ENCODE measurements around the gene ZFYVE1.
A peak's percentile ranks its signal among the peaks of the same experiment; 100 is the strongest.
"Not testable (repeated sequence)": the region's sequence is repeated elsewhere in the genome, so short reads cannot be mapped to it uniquely, and the experiment has no call there.

The ZFYVE1 gene

GRCh38 chr14:72970824-72971434 lies 56.0 kb downstream of the ZFYVE1 start:
- Histone ChIP-seq H3K9me3 (ENCODE audit: control insufficient read depth, low read length) (no peaks in the 10 kb centered on the region), H3K27me3 (replicated peaks; ENCODE audit: control insufficient read depth, insufficient read depth, low read length) (no peaks in the 10 kb centered on the region), H3K36me3 (ENCODE audit: control insufficient read depth, insufficient read depth, low read length, severe bottlenecking) (peaks cover 76% of the 10 kb centered on the region), H3K4me3 (ENCODE audit: low read length) (no peak overlapping the region), H3K9ac (ENCODE audit: low read length) (no peak overlapping the region), H3K4me1 (ENCODE audit: control insufficient read depth, insufficient read depth, low read length) (no peaks in the 10 kb centered on the region)
- DNase-seq (ENCODE audit: low read depth) = no peak

- no peak overlapping the region for H3K4me3 ChIP-seq (ENCODE audit: low read length)
- DNase-seq (ENCODE audit: low read depth) = no peak
- no peaks in the 10 kb centered on the region for H3K27me3 ChIP-seq (replicated peaks; ENCODE audit: control insufficient read depth, insufficient read depth, low read length)
- peaks cover 68% of the 10 kb centered on the region for H3K36me3 ChIP-seq (ENCODE audit: control insufficient read depth, insufficient read depth, low read length, severe bottlenecking)
- H3K9ac ChIP-seq (ENCODE audit: low read length) = no peak overlapping the region
- no peaks in the 10 kb centered on the region for H3K4me1 ChIP-seq (ENCODE audit: control insufficient read depth, insufficient read depth, low read length)
- no peaks in the 10 kb centered on the region for H3K9me3 ChIP-seq (ENCODE audit: control insufficient read depth, low read length)
These were observed 56.8 kb downstream of the ZFYVE1 start for GRCh38 chr14:72970058-72970630.

DNA sequence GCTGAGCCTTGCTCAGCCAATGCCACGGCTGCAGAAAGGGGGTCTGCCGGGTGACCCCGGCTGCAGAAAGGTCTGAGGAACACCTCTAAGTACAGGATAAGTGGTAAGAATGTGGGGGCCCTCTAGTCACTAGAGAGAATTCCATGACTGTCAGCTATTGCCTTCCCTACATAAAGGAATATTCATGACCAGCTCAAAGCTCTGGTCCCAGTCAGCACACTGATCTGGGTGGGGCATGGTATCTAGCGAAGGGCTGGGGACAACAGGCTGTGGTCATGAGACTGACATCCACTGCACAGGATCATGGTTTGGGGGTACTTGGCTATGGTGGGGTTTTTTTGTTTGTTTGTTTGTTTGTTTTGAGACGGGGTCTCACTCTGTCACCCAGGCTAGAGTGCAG lies 58.6 kb downstream of the ZFYVE1 start:
- H3K27me3 ChIP-seq (replicated peaks; ENCODE audit: control insufficient read depth, insufficient read depth, low read length) = no peaks in the 10 kb centered on the region
- no peak overlapping the region for H3K4me3 ChIP-seq (ENCODE audit: low read length)
- no peaks in the 10 kb centered on the region for H3K9me3 ChIP-seq (ENCODE audit: control insufficient read depth, low read length)
- peaks cover 50% of the 10 kb centered on the region for H3K36me3 ChIP-seq (ENCODE audit: control insufficient read depth, insufficient read depth, low read length, severe bottlenecking)
- H3K4me1 ChIP-seq (ENCODE audit: control insufficient read depth, insufficient read depth, low read length) = no peaks in the 10 kb centered on the region
- H3K9ac ChIP-seq (ENCODE audit: low read length) = no peak overlapping the region
- DNase-seq (ENCODE audit: low read depth) = no peak

- no peak for DNase-seq (ENCODE audit: low read depth)
- peaks cover 34% of the 10 kb centered on the region for H3K36me3 ChIP-seq (ENCODE audit: control insufficient read depth, insufficient read depth, low read length, severe bottlenecking)
- H3K27me3 ChIP-seq (replicated peaks; ENCODE audit: control insufficient read depth, insufficient read depth, low read length) = no peaks in the 10 kb centered on the region
- no peak overlapping the region for H3K4me3 ChIP-seq (ENCODE audit: low read length)
- H3K4me1 ChIP-seq (ENCODE audit: control insufficient read depth, insufficient read depth, low read length) = no peaks in the 10 kb centered on the region
- no peaks in the 10 kb centered on the region for H3K9me3 ChIP-seq (ENCODE audit: control insufficient read depth, low read length)
- no peak overlapping the region for H3K9ac ChIP-seq (ENCODE audit: low read length)
These were observed 60.9 kb downstream of the ZFYVE1 start for GRCh38 chr14:72966038-72966437.

DNA sequence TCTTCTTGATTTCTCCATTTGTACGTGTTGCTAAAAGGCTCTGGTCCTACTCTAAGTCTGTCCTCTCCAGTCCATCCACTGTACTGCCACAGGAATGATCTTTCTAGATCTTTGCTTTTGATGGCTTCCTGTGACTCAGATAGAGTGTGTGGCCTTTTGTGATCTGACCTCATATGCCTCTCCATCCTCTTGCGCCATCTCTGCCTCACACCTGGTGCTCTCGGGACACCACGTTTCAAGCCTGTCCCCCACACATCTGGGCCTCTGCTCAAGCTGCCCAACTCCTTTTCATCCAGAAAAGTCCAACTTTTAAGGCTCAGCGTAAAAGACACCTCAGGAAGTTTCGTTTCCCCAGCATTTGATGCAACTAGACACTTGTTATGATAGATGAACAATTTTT lies 61.7 kb downstream of the ZFYVE1 start:
- H3K4me3 ChIP-seq (ENCODE audit: low read length) = no peak overlapping the region
- H3K9me3 ChIP-seq (ENCODE audit: control insufficient read depth, low read length) = no peaks in the 10 kb centered on the region
- no peaks in the 10 kb centered on the region for H3K27me3 ChIP-seq (replicated peaks; ENCODE audit: control insufficient read depth, insufficient read depth, low read length)
- no peaks in the 10 kb centered on the region for H3K4me1 ChIP-seq (ENCODE audit: control insufficient read depth, insufficient read depth, low read length)
- H3K36me3 ChIP-seq (ENCODE audit: control insufficient read depth, insufficient read depth, low read length, severe bottlenecking) = peaks cover 31% of the 10 kb centered on the region
- DNase-seq (ENCODE audit: low read depth) = no peak
- no peak overlapping the region for H3K9ac ChIP-seq (ENCODE audit: low read length)

DNA sequence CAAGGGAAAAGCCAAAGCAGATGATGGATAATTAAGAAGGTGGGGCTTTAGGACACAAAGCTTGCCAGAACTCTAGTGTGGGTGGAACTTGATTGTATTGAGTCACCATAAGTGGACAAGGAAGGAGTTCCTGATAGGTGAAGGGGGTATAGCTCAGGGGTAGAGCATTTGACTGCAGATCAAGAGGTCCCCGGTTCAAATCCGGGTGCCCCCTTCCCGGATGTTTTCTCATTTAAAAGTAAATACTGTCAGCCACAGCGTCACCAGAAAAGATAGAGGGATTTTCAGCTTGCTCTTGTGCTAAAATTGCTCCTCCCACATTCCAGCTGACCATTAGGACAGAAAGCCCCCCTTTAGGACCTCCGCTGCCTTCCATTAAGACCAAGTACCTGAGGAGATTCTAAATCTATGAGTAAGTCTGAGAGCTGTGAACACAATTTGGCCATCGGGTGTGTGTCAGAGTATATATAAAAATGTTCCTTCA lies 64.0 kb downstream of the ZFYVE1 start:
- H3K27me3 ChIP-seq (replicated peaks; ENCODE audit: control insufficient read depth, insufficient read depth, low read length) = no peaks in the 10 kb centered on the region
- no peaks in the 10 kb centered on the region for H3K4me1 ChIP-seq (ENCODE audit: control insufficient read depth, insufficient read depth, low read length)
- no peaks in the 10 kb centered on the region for H3K9me3 ChIP-seq (ENCODE audit: control insufficient read depth, low read length)
- peaks cover 38% of the 10 kb centered on the region for H3K36me3 ChIP-seq (ENCODE audit: control insufficient read depth, insufficient read depth, low read length, severe bottlenecking)
- H3K4me3 ChIP-seq (ENCODE audit: low read length) = no peak overlapping the region
- H3K9ac ChIP-seq (ENCODE audit: low read length) = no peak overlapping the region
- DNase-seq (ENCODE audit: low read depth) = peak; percentile 38

DNA sequence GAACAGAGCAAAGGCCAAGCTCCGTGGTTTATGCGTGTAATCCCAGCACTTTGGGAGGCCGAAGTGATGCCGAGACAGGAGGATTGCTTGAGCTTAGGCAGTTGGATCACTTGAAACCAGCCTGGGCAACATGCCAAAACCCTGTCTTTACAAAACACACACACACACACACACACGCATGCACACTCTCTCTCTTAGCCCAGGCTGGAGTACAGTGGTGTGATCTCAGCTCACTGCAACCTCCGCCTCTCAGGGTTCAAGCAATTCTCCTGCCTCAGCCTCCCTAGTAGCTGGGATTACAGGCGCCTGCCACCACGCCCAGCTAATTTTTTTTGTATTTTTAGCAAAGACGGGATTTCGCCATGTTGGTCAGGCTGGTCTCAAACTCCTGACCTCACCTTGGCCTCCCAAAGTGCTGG lies 64.6 kb downstream of the ZFYVE1 start:
- H3K4me3 ChIP-seq (ENCODE audit: low read length); H3K9me3 ChIP-seq (ENCODE audit: control insufficient read depth, low read length); H3K27me3 ChIP-seq (replicated peaks; ENCODE audit: control insufficient read depth, insufficient read depth, low read length); H3K9ac ChIP-seq (ENCODE audit: low read length); H3K4me1 ChIP-seq (ENCODE audit: control insufficient read depth, insufficient read depth, low read length): not testable (repeated sequence)
- peak; percentile 39 for DNase-seq (ENCODE audit: low read depth)
- H3K36me3 ChIP-seq (ENCODE audit: control insufficient read depth, insufficient read depth, low read length, severe bottlenecking) = peaks cover 40% of the 10 kb centered on the region

- no peaks in the 10 kb centered on the region for H3K27me3 ChIP-seq (replicated peaks; ENCODE audit: control insufficient read depth, insufficient read depth, low read length)
- DNase-seq (ENCODE audit: low read depth) = peak; percentile 15
- H3K9me3 ChIP-seq (ENCODE audit: control insufficient read depth, low read length) = no peaks in the 10 kb centered on the region
- no peaks in the 10 kb centered on the region for H3K4me1 ChIP-seq (ENCODE audit: control insufficient read depth, insufficient read depth, low read length)
- peaks cover 43% of the 10 kb centered on the region for H3K36me3 ChIP-seq (ENCODE audit: control insufficient read depth, insufficient read depth, low read length, severe bottlenecking)
- H3K9ac ChIP-seq (ENCODE audit: low read length) = no peak overlapping the region
- H3K4me3 ChIP-seq (ENCODE audit: low read length) = no peak overlapping the region
These were observed 65.1 kb downstream of the ZFYVE1 start for GRCh38 chr14:72961579-72962335.

DNA sequence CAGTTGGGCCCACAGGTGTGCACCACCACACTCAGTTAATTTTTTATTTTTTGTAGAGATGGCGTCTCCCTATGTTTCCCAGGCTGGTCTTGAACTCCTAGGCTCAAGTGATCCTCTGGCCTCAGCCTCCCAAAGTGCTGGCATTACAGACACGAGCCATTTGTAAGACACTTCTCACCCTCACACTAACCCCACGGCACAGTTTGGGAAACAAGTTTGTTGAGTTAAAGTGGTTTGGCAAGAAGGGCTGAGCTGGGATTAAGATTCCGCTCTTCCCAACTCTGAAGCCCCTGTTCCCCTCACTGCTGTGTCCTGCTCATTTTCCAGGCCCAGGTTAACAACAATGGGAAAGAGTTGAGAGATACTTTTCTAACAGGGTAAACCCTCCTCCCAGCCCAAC lies 65.9 kb downstream of the ZFYVE1 start:
- H3K4me3 ChIP-seq (ENCODE audit: low read length); H3K9me3 ChIP-seq (ENCODE audit: control insufficient read depth, low read length); H3K9ac ChIP-seq (ENCODE audit: low read length); DNase-seq (ENCODE audit: low read depth); H3K27me3 ChIP-seq (replicated peaks; ENCODE audit: control insufficient read depth, insufficient read depth, low read length); H3K4me1 ChIP-seq (ENCODE audit: control insufficient read depth, insufficient read depth, low read length): not testable (repeated sequence)
- peaks cover 51% of the 10 kb centered on the region for H3K36me3 ChIP-seq (ENCODE audit: control insufficient read depth, insufficient read depth, low read length, severe bottlenecking)

GRCh38 chr14:72958548-72958947 lies 68.4 kb downstream of the ZFYVE1 start:
- Histone ChIP-seq H3K4me3 (ENCODE audit: low read length) (no peak overlapping the region), H3K9ac (ENCODE audit: low read length) (no peak overlapping the region), H3K4me1 (ENCODE audit: control insufficient read depth, insufficient read depth, low read length) (no peaks in the 10 kb centered on the region), H3K36me3 (ENCODE audit: control insufficient read depth, insufficient read depth, low read length, severe bottlenecking) (peaks cover 64% of the 10 kb centered on the region), H3K27me3 (replicated peaks; ENCODE audit: control insufficient read depth, insufficient read depth, low read length) (no peaks in the 10 kb centered on the region), H3K9me3 (ENCODE audit: control insufficient read depth, low read length) (no peaks in the 10 kb centered on the region)
- DNase-seq (ENCODE audit: low read depth) = no peak

GRCh38 chr14:72957213-72957612 lies 69.7 kb downstream of the ZFYVE1 start:
- peaks cover 65% of the 10 kb centered on the region for H3K36me3 ChIP-seq (ENCODE audit: control insufficient read depth, insufficient read depth, low read length, severe bottlenecking)
- H3K9ac ChIP-seq (ENCODE audit: low read length) = no peak overlapping the region
- no peak overlapping the region for H3K4me3 ChIP-seq (ENCODE audit: low read length)
- H3K4me1 ChIP-seq (ENCODE audit: control insufficient read depth, insufficient read depth, low read length) = no peaks in the 10 kb centered on the region
- no peak for DNase-seq (ENCODE audit: low read depth)
- H3K9me3 ChIP-seq (ENCODE audit: control insufficient read depth, low read length) = no peaks in the 10 kb centered on the region
- H3K27me3 ChIP-seq (replicated peaks; ENCODE audit: control insufficient read depth, insufficient read depth, low read length) = no peaks in the 10 kb centered on the region
